Fibroblast of lung (primary cell): ENCODE measurements around the gene CCDC195. TPM values are rescaled to one million over a fixed set of nuclear protein-coding genes. Genes with fewer than 3 reads are reported as not detected.

Experiments
- DNase-seq, 2 donors: peaks; one replicate each; pipeline versions ENCODE4 v3.0.0 to v3.0.0-alpha.2; 2010; ENCODE audit warnings: low read depth in 2 of 2
- H2AFZ ChIP-seq: 2 replicates; pipeline ENCODE4 v1.5.1; 2012; ENCODE audit warnings: low read length, control low read depth, inconsistent platforms
- H3K27ac ChIP-seq: 2 replicates; pipeline ENCODE4 v1.5.1; 2011; ENCODE audit warnings: low read length, control low read depth; ENCODE audit not compliant: insufficient read depth
- H3K27me3 ChIP-seq: 2 replicates; pipeline ENCODE4 v1.5.1; 2011; ENCODE audit warnings: mild to moderate bottlenecking, low read length; ENCODE audit not compliant: control insufficient read depth, insufficient read depth
- H3K36me3 ChIP-seq: 2 replicates; pipeline ENCODE4 v1.5.1; 2011; ENCODE audit warnings: low read length; ENCODE audit not compliant: control insufficient read depth, insufficient read depth
- H3K4me1 ChIP-seq: 2 replicates; pipeline ENCODE4 v1.5.1; 2011; ENCODE audit warnings: low read length; ENCODE audit not compliant: control insufficient read depth, insufficient read depth; ENCODE audit errors: extremely low read depth
- H3K4me2 ChIP-seq: 2 replicates; pipeline ENCODE4 v1.5.1; 2011; ENCODE audit warnings: low read length, control low read depth; ENCODE audit not compliant: insufficient read depth; ENCODE audit errors: extremely low read depth
- H3K4me3 ChIP-seq, 4 experiments: fragments of 200-600 bp in 1 of 4; sonication (generic) in 1 of 4; replicated peaks in 1 of 4; 2 replicates each; pipeline ENCODE4 v1.5.1; 2011 to 2016; ENCODE audit warnings: low read length in 4 of 4, low read depth in 3 of 4, mild to moderate bottlenecking in 3 of 4, control low read depth in 2 of 4, inconsistent platforms in 1 of 4, mixed read lengths in 1 of 4; ENCODE audit not compliant: insufficient read depth in 1 of 4; ENCODE audit errors: control extremely low read depth in 1 of 4
- H3K79me2 ChIP-seq: 2 replicates; pipeline ENCODE4 v1.5.1; 2012; ENCODE audit warnings: mild to moderate bottlenecking, low read length, inconsistent platforms; ENCODE audit not compliant: control insufficient read depth, insufficient read depth
- H3K9ac ChIP-seq: 2 replicates; pipeline ENCODE4 v1.5.1; 2011; ENCODE audit warnings: mild to moderate bottlenecking, low read length, control low read depth; ENCODE audit not compliant: insufficient read depth
- H3K9me3 ChIP-seq: 2 replicates; pipeline ENCODE4 v1.5.1; 2012; ENCODE audit warnings: low read depth, low read length; ENCODE audit not compliant: control insufficient read depth, insufficient read depth
- H4K20me1 ChIP-seq: 2 replicates; pipeline ENCODE4 v1.5.1; 2011; ENCODE audit warnings: low read length; ENCODE audit not compliant: control insufficient read depth, insufficient read depth; ENCODE audit errors: extremely low read depth
- EZH2 ChIP-seq: IDR thresholded peaks from 2 replicates; pipeline ENCODE4 v1.5.1; 2012; ENCODE audit warnings: low read length, control low read depth, mild to moderate bottlenecking; ENCODE audit errors: missing control alignments
- polyA plus RNA-seq, 2 donors: library from polyadenylated mRNA; depleted of rRNA in 1 of 2; stranded (reverse) in 1 of 2; unstranded in 1 of 2; fragments of >200 nt; gene quantifications; 2 replicates each; pipeline ENCODE4 v1.2.1, GENCODE V29; 2011 to 2012; ENCODE audit warnings: missing spikeins in 1 of 2
- total RNA-seq: library from RNA; depleted of rRNA; stranded (reverse); fragments of >200 nt; gene quantifications from 2 replicates; pipeline ENCODE4 v1.2.1, GENCODE V29; 2014
- TF ChIP-seq, protein P1 (sequence below), 2 donors: IDR thresholded peaks in 1 of 2; conservative IDR thresholded peaks in 1 of 2; 1 replicate in 1 of 2; 2 replicates in 1 of 2; pipeline ENCODE4 v1.5.1; 2011 to 2012; ENCODE audit warnings: low read length in 2 of 2, control low read depth in 1 of 2, inconsistent platforms in 1 of 2, low read depth in 1 of 2, mild to moderate bottlenecking in 1 of 2

The CCDC195 gene
- total and polyA plus RNA-seq, 2 donors (not counting 1 experiment from before 2014, with no cell fraction given) = not detected

DNA sequence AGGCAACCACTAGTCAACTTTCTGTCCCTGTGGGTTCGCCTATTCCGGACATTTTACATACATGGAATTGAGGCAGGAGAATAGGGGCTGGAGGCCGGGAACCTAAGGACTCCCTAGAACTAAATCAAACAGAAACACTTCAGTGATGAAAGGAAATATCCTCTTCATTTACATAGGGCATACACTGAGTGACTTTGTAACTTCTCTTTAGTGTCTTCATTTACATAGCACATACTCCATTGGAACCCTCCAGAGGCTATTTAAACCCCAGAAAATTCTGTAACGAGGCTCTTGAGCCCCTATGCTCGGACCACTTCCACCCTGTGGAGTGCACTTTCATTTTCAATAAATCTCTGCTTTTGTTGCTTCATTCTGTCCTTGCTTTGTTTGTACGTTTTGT is 56.5 kb downstream of the CCDC195 start:
- Histone ChIP-seq H3K27me3 (no peaks in the 10 kb centered on the region), H3K36me3 (no peaks in the 10 kb centered on the region), H3K27ac (no peak overlapping the region), H3K4me3 (no peak overlapping the region), H3K9ac (no peak overlapping the region), H3K79me2 (no peaks in the 10 kb centered on the region), H2AFZ (no peak overlapping the region), H3K4me2 (no peak overlapping the region), H4K20me1 (no peaks in the 10 kb centered on the region), H3K4me1 (no peaks in the 10 kb centered on the region), H3K9me3 (no peaks in the 10 kb centered on the region)
- no peak for TF ChIP-seq EZH2
- TF ChIP-seq, protein P1, sequence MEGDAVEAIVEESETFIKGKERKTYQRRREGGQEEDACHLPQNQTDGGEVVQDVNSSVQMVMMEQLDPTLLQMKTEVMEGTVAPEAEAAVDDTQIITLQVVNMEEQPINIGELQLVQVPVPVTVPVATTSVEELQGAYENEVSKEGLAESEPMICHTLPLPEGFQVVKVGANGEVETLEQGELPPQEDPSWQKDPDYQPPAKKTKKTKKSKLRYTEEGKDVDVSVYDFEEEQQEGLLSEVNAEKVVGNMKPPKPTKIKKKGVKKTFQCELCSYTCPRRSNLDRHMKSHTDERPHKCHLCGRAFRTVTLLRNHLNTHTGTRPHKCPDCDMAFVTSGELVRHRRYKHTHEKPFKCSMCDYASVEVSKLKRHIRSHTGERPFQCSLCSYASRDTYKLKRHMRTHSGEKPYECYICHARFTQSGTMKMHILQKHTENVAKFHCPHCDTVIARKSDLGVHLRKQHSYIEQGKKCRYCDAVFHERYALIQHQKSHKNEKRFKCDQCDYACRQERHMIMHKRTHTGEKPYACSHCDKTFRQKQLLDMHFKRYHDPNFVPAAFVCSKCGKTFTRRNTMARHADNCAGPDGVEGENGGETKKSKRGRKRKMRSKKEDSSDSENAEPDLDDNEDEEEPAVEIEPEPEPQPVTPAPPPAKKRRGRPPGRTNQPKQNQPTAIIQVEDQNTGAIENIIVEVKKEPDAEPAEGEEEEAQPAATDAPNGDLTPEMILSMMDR (conservative IDR thresholded peaks at IDR 0.05 in 1 of 2, IDR thresholded peaks at IDR 0.05 in 1 of 2; ENCODE audit: low read depth in 1 of 2, low read length in 2 of 2) = no peak
- no peak for DNase-seq

GRCh38 chr2:224658780-224659405 is 57.3 kb downstream of the CCDC195 start:
- no peaks in the 10 kb centered on the region for H4K20me1 ChIP-seq
- no peak for TF ChIP-seq EZH2
- TF ChIP-seq, protein P1 (conservative IDR thresholded peaks at IDR 0.05 in 1 of 2, IDR thresholded peaks at IDR 0.05 in 1 of 2; ENCODE audit: low read depth in 1 of 2, low read length in 2 of 2) = no peak
- no peaks in the 10 kb centered on the region for H3K27me3 ChIP-seq
- H2AFZ ChIP-seq = no peak overlapping the region
- H3K9ac ChIP-seq = no peak overlapping the region
- H3K27ac ChIP-seq = no peak overlapping the region
- no peaks in the 10 kb centered on the region for H3K9me3 ChIP-seq
- H3K36me3 ChIP-seq = no peaks in the 10 kb centered on the region
- H3K4me1 ChIP-seq = no peaks in the 10 kb centered on the region
- H3K4me3 ChIP-seq = no peak overlapping the region
- no peak overlapping the region for H3K4me2 ChIP-seq
- peak in 1 of 2 donors; percentile 43 for DNase-seq
- no peaks in the 10 kb centered on the region for H3K79me2 ChIP-seq

DNA sequence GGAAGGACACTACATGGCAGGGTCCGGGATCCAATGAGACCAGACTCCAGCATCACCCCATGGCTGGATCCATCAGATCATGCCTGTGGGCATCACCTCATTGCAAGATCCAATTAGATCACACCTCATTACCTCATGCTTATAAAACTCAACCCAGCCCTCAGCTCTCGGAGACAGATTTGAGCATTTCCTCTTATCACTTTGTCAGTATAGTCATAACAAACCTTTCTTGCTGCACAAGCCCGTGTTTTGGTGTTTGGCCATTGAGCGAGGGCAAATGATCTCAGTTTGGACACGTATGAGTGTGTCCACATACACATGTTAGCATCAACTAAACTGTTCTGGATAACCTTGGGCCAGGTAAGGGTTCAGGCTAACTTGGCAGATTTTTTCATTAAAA is 58.8 kb downstream of the CCDC195 start:
- H3K4me2 ChIP-seq = no peak overlapping the region
- no peak for TF ChIP-seq EZH2
- TF ChIP-seq, protein P1 (conservative IDR thresholded peaks at IDR 0.05 in 1 of 2, IDR thresholded peaks at IDR 0.05 in 1 of 2; ENCODE audit: low read depth in 1 of 2, low read length in 2 of 2) = no peak
- H2AFZ ChIP-seq = no peak overlapping the region
- no peak overlapping the region for H3K4me3 ChIP-seq
- H4K20me1 ChIP-seq = no peaks in the 10 kb centered on the region
- H3K9ac ChIP-seq = no peak overlapping the region
- H3K79me2 ChIP-seq = no peaks in the 10 kb centered on the region
- no peaks in the 10 kb centered on the region for H3K27me3 ChIP-seq
- no peaks in the 10 kb centered on the region for H3K9me3 ChIP-seq
- no peaks in the 10 kb centered on the region for H3K4me1 ChIP-seq
- no peaks in the 10 kb centered on the region for H3K36me3 ChIP-seq
- H3K27ac ChIP-seq = no peak overlapping the region
- no peak for DNase-seq
